Fibroblast of lung (primary cell): ENCODE measurements around the gene BTK. TPM values are rescaled to one million over a fixed set of nuclear protein-coding genes. Genes with fewer than 3 reads are reported as not detected.

Experiments used
- DNase-seq, 2 donors: peaks; one replicate each; pipeline versions ENCODE4 v3.0.0 to v3.0.0-alpha.2; 2010; ENCODE audit warnings: low read depth in 2 of 2
- H2AFZ ChIP-seq: 2 replicates; pipeline ENCODE4 v1.5.1; 2012; ENCODE audit warnings: low read length, control low read depth, inconsistent platforms
- H3K27ac ChIP-seq: 2 replicates; pipeline ENCODE4 v1.5.1; 2011; ENCODE audit warnings: low read length, control low read depth; ENCODE audit not compliant: insufficient read depth
- H3K27me3 ChIP-seq: 2 replicates; pipeline ENCODE4 v1.5.1; 2011; ENCODE audit warnings: mild to moderate bottlenecking, low read length; ENCODE audit not compliant: control insufficient read depth, insufficient read depth
- H3K36me3 ChIP-seq: 2 replicates; pipeline ENCODE4 v1.5.1; 2011; ENCODE audit warnings: low read length; ENCODE audit not compliant: control insufficient read depth, insufficient read depth
- H3K4me1 ChIP-seq: 2 replicates; pipeline ENCODE4 v1.5.1; 2011; ENCODE audit warnings: low read length; ENCODE audit not compliant: control insufficient read depth, insufficient read depth; ENCODE audit errors: extremely low read depth
- H3K4me2 ChIP-seq: 2 replicates; pipeline ENCODE4 v1.5.1; 2011; ENCODE audit warnings: low read length, control low read depth; ENCODE audit not compliant: insufficient read depth; ENCODE audit errors: extremely low read depth
- H3K4me3 ChIP-seq, 4 experiments: fragments of 200-600 bp in 1 of 4; sonication (generic) in 1 of 4; replicated peaks in 1 of 4; 2 replicates each; pipeline ENCODE4 v1.5.1; 2011 to 2016; ENCODE audit warnings: low read length in 4 of 4, low read depth in 3 of 4, mild to moderate bottlenecking in 3 of 4, control low read depth in 2 of 4, inconsistent platforms in 1 of 4, mixed read lengths in 1 of 4; ENCODE audit not compliant: insufficient read depth in 1 of 4; ENCODE audit errors: control extremely low read depth in 1 of 4
- H3K79me2 ChIP-seq: 2 replicates; pipeline ENCODE4 v1.5.1; 2012; ENCODE audit warnings: mild to moderate bottlenecking, low read length, inconsistent platforms; ENCODE audit not compliant: control insufficient read depth, insufficient read depth
- H3K9ac ChIP-seq: 2 replicates; pipeline ENCODE4 v1.5.1; 2011; ENCODE audit warnings: mild to moderate bottlenecking, low read length, control low read depth; ENCODE audit not compliant: insufficient read depth
- H3K9me3 ChIP-seq: 2 replicates; pipeline ENCODE4 v1.5.1; 2012; ENCODE audit warnings: low read depth, low read length; ENCODE audit not compliant: control insufficient read depth, insufficient read depth
- H4K20me1 ChIP-seq: 2 replicates; pipeline ENCODE4 v1.5.1; 2011; ENCODE audit warnings: low read length; ENCODE audit not compliant: control insufficient read depth, insufficient read depth; ENCODE audit errors: extremely low read depth
- CTCF ChIP-seq, 2 donors: IDR thresholded peaks in 1 of 2; conservative IDR thresholded peaks in 1 of 2; 1 replicate in 1 of 2; 2 replicates in 1 of 2; pipeline ENCODE4 v1.5.1; 2011 to 2012; ENCODE audit warnings: low read length in 2 of 2, control low read depth in 1 of 2, inconsistent platforms in 1 of 2, low read depth in 1 of 2, mild to moderate bottlenecking in 1 of 2
- EZH2 ChIP-seq: IDR thresholded peaks from 2 replicates; pipeline ENCODE4 v1.5.1; 2012; ENCODE audit warnings: low read length, control low read depth, mild to moderate bottlenecking; ENCODE audit errors: missing control alignments
- polyA plus RNA-seq, 2 donors: library from polyadenylated mRNA; depleted of rRNA in 1 of 2; stranded (reverse) in 1 of 2; unstranded in 1 of 2; fragments of >200 nt; gene quantifications; 2 replicates each; pipeline ENCODE4 v1.2.1, GENCODE V29; 2011 to 2012; ENCODE audit warnings: missing spikeins in 1 of 2
- total RNA-seq: library from RNA; depleted of rRNA; stranded (reverse); fragments of >200 nt; gene quantifications from 2 replicates; pipeline ENCODE4 v1.2.1, GENCODE V29; 2014

BTK gene
- total and polyA plus RNA-seq, 2 donors (not counting 1 experiment from before 2014, with no cell fraction given), result 0.05 TPM; not detected in 1

- Histone ChIP-seq H3K4me2 (no peak overlapping the region), H3K4me3 (no peak overlapping the region), H3K27me3 (no peaks in the 10 kb centered on the region), H3K4me1 (no peaks in the 10 kb centered on the region), H3K79me2 (no peaks in the 10 kb centered on the region), H4K20me1 (no peaks in the 10 kb centered on the region), H3K9me3 (no peaks in the 10 kb centered on the region), H3K27ac (no peak overlapping the region), H3K36me3 (no peaks in the 10 kb centered on the region), H3K9ac (no peak overlapping the region), H2AFZ (no peak overlapping the region)
- DNase-seq, result no peak
- TF ChIP-seq CTCF (conservative IDR thresholded peaks at IDR 0.05 in 1 of 2, IDR thresholded peaks at IDR 0.05 in 1 of 2; ENCODE audit: low read depth in 1 of 2, low read length in 2 of 2) (no peak), EZH2 (no peak)
Measured at GRCh38 chrX:101303790-101304189, 82.2 kb downstream of the BTK start.

Other genes starting within 250 kb of the BTK start
- gene DRP2, start 166.4 kb downstream of the BTK start, total RNA-seq, result under 0.01 and 0.50 TPM in 2 replicates
- gene DRP2, start 166.4 kb downstream of the BTK start, polyA plus RNA-seq, result 0.59 and 0.64 TPM in 2 replicates
- gene TAF7L, start 94.9 kb downstream of the BTK start, total RNA-seq, result 0.33 and 0.51 TPM in 2 replicates
- 0.27 and 0.66 TPM in 2 replicates for gene TAF7L, start 94.9 kb downstream of the BTK start, polyA plus RNA-seq
- gene TIMM8A, start 37.4 kb downstream of the BTK start, total RNA-seq, result 3.0 and 3.1 TPM in 2 replicates
- 7.7 and 12.0 TPM in 2 replicates for gene TIMM8A, start 37.4 kb downstream of the BTK start, polyA plus RNA-seq
- 305 and 521 TPM in 2 replicates for gene RPL36A, start 4.8 kb upstream of the BTK start, total RNA-seq
- 2,163 and 2,209 TPM in 2 replicates for gene RPL36A, start 4.8 kb upstream of the BTK start, polyA plus RNA-seq
- gene GLA, start 21.7 kb upstream of the BTK start, total RNA-seq, result 11.3 and 19.3 TPM in 2 replicates
- 23.1 and 30.3 TPM in 2 replicates for gene GLA, start 21.7 kb upstream of the BTK start, polyA plus RNA-seq
- gene HNRNPH2, start 22.0 kb upstream of the BTK start, total RNA-seq, result 82.7 and 84.1 TPM in 2 replicates
- 76.6 and 91.5 TPM in 2 replicates for gene HNRNPH2, start 22.0 kb upstream of the BTK start, polyA plus RNA-seq
- 3.6 and 7.6 TPM in 2 replicates for gene ARMCX4, start 99.3 kb upstream of the BTK start, total RNA-seq
- gene ARMCX4, start 99.3 kb upstream of the BTK start, polyA plus RNA-seq, result 3.0 and 3.4 TPM in 2 replicates
- 70.4 and 79.4 TPM in 2 replicates for gene ARMCX1, start 164.4 kb upstream of the BTK start, total RNA-seq
- gene ARMCX1, start 164.4 kb upstream of the BTK start, polyA plus RNA-seq, result 46.7 and 53.0 TPM in 2 replicates
- gene ARMCX6, start 231.8 kb upstream of the BTK start, total RNA-seq, result 24.1 and 32.9 TPM in 2 replicates
- gene ARMCX6, start 231.8 kb upstream of the BTK start, polyA plus RNA-seq, result 93.4 and 94.6 TPM in 2 replicates
- 76.5 and 96.3 TPM in 2 replicates for gene ARMCX3, start 237.0 kb upstream of the BTK start, total RNA-seq
- gene ARMCX3, start 237.0 kb upstream of the BTK start, polyA plus RNA-seq, result 52.1 and 91.3 TPM in 2 replicates